GM12892 (cell line): Measurements from ENCODE around the gene PLA2G6.
"Not testable (repeated sequence)": the region's sequence is repeated elsewhere in the genome, so short reads cannot be mapped to it uniquely, and the experiment has no call there.

Source experiments
- DNase-seq: peaks from one replicate; pipeline ENCODE4 v3.0.0; 2011; ENCODE audit not compliant: insufficient read length
- FAIRE-seq: peaks from 2 replicates; lab custom pipeline; 2011; peaks lifted over from hg19 to GRCh38; lab: Jason Lieb, UNC
- POLR2A ChIP-seq: IDR thresholded peaks from 2 replicates; pipeline ENCODE4 v1.6.1; 2011; ENCODE audit warnings: low read depth, low read length, control low read depth
- POLR2AphosphoS5 ChIP-seq: IDR thresholded peaks from 2 replicates; pipeline ENCODE4 v1.6.1; 2011; ENCODE audit warnings: low read depth, low read length, control low read depth
- TAF1 ChIP-seq: IDR thresholded peaks from 2 replicates; pipeline ENCODE4 v1.6.1; 2011; ENCODE audit warnings: low read depth, mild to moderate bottlenecking, control low read depth, low read length, borderline replicate concordance

The PLA2G6 gene

DNA sequence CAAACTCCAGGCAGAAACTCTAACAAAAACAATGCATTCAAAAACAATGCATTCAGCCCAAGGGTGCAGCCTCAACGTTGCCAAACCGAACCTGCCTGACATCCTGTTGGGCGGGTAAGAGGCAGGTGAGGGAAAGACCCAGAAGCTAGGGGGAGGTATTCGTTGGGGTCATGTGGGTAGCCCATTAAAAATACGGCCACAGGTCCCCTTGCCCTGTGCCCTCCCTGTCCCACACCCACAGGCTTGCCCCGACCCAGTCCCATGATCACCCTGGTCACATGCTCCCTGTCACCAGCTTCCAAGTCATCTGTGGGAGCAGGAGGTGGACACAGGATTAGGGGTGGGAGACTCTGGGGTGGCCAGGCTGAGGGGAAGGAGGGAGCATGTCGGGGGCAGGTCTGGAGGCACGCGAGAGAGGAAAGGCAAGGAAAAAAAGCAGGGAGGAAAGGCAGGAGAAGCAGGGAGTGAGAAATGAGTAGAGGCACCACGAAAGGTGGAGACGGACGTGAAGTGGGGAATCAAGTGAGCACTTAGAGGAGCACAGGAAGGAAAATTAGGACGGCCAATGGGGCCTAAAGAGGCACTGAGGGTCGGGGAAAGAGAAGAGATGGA lies 683 bp downstream of the PLA2G6 start:
- no peak for TF ChIP-seq TAF1
- TF ChIP-seq POLR2A = no peak
- TF ChIP-seq POLR2AphosphoS5 = no peak; the same call in 1 of the 2 replicates
- DNase-seq (no peak), FAIRE-seq (no peak)

DNA sequence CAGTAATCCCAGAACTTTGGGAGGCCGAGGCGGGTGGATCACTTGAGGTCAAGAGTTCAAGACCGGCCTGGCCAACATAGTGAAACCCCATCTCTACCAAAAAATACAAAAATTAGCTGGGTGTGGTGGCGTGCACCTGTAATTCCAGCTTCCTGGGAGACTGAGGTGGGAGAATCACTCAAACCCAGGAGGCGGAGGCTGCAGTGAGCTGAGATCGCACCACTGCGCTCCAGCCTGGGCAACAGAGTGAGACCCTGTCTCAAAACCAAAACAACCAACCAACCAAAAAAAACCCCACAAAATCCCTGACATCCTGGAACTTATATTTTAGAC lies 3.1 kb downstream of the PLA2G6 start:
- FAIRE-seq, DNase-seq: not testable (repeated sequence)

DNA sequence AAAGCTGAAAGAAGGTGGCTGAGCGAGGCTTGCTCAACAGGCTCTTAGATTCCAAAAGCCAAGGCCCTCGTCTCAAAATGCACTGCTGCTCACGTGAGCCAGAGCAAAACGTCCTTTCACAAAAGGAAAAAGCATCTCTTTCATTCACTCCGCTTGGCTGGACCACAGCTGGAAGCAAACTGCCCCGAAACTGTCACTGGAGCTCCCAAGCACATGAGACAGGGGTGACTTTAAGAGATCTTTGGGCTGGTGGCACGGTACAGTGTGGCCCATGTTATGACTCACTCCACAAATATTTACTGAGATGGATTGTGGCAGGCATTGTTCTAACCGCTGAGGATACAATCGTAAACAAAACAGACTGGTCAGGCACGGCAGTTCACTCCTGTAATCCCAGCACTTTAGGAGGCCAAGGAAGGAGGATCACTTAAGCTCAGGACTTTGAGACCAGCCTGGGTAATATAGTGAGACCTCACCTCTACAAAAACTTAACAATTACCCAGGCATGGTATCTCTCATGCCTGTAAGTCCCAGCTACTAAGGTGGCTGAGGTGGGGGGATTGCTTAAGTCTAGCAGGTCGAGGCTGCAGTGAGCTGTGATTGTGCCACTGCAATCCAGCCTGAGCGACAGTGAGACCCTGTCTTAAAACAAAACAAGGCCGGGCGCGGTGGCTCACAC lies 3.6 kb downstream of the PLA2G6 start:
- DNase-seq = no peak
- TF ChIP-seq TAF1 = no peak
- no peak for TF ChIP-seq POLR2AphosphoS5
- TF ChIP-seq POLR2A = no peak
- no peak for FAIRE-seq

DNA sequence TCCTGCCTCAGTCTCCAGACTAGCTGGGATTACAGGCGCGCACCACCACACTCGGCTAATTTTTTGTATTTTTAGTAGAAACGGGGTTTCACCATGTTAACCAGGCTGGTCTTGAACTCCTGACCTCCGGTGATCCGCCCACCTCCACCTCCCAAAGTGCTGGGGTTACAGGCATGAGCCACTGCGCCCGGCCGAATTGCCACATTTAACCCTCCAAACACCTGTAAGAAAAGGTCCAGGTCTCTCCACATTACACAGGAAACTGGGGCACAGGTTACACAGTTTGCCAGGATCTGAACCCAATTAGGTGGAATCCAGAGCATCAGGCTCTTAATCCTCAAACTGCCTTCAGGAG lies 4.1 kb downstream of the PLA2G6 start:
- FAIRE-seq, DNase-seq: not testable (repeated sequence)

DNA sequence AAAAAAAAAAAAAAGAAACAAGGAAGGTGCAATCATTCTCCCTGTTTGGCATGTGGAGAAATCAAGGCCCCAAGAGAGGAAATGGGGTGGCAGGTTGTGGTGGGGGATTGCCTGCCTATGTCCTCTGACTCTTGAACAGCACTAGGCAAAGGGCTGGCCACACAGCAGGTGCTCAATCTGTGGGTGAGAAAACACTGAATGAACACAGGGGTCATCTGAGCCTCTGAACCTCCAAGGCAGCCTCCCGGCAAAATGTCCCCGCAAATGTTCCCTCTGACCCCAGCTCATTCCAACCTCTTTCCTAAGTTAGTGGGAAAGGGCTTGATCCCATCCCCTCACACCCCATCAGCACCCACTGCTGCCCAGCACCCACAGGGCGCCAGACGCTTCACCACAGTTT lies 4.6 kb downstream of the PLA2G6 start:
- DNase-seq (no peak), FAIRE-seq (peak; percentile 70)
- no peak for TF ChIP-seq POLR2A
- TF ChIP-seq POLR2AphosphoS5 = no peak
- TF ChIP-seq TAF1 = no peak

DNA sequence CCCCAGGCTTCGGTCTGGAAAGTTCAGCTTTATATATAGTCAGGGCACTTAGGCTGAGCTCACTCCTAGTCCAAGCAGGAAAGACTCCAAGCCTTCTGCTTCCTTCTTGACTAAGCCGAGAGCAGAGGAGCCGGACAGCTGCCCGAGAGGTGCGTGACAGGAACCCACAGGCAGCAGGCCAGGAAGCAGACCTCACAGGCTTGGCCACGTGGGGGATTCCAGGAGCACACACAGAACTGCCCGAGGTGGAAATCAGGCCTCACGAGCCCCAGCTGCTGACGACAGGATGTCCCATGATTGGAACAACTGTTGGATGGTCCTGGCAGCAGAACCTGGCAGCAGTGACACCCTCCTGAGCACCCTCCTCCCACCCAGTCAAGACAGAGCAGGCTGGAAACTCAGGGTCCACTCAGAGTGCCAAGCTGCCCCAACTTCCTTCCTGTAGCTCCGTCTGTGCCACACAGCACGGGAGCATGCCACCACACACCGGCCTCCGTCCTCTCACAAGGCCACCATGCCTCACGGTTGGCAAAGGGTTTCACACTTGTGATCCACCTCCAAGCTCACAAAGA lies 5.4 kb downstream of the PLA2G6 start:
- TF ChIP-seq POLR2AphosphoS5 (peak; percentile 49; the same call in 1 of the 2 replicates), POLR2A (no peak), TAF1 (no peak)
- FAIRE-seq = peak; percentile 96
- peak; percentile 67 for DNase-seq

DNA sequence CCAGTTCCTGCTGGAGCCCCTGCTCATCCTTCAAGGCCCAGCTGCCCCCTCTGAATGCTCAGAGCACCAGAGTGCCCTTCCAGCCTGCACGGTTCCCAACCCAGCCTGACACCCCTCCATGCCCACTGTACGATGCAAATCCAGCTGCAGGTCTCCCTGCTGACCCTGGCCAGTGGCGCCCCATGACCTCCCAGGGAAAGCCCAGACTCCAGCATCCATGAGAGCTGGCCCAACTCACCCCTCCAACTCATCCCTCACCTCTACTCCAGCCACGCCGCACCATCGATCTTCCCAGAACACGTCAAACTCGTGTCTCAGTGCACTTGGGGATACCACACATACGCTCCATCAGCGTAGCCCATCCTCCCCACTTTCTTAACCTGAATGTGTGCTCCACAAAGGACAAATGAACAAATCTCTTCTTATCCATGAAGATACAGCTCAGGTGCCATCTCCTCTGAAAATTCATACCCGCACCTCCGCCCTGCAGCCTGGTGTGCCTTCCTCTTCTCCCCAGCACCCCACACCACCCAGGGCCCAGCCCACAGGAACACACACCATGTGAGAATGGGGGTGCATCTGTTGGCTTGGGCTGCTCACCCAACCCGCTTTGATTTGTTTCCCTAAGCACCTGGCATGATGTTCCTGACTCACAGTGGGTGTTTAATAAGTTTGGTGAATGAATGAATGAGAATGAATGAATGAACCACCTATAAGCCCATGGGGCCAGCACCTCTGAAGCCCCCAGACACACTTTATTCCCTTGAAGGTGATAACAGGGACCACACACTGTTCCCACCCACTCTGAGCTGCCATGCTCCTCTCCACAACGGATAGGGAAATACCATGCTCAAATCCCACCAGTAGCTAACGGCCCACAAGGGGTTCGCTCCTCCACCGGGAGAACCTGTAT lies 6.2 kb downstream of the PLA2G6 start:
- TF ChIP-seq POLR2AphosphoS5 (no peak), TAF1 (no peak), POLR2A (no peak)
- FAIRE-seq = no peak
- DNase-seq = no peak

DNA sequence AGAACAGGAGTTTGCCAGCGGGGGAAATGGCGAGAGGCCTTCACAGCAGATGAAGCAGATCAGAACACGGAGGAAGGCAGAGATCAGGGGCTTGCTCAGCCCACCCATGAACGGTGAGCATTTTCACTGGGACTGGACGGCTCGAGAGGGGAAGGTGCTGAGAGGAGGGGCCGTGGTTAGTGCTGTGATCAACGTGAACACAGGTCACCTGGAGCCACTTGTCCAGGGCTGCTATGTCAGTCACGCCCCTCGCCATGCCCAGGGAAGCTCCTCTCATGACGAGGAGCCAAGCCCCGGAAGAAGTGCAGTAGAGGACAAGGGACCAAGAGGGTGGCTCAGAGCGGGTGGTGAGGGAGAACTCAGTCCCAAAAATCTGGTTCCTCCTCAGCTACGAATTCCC lies 7.0 kb downstream of the PLA2G6 start:
- DNase-seq (no peak), FAIRE-seq (no peak)
- no peak for TF ChIP-seq POLR2AphosphoS5
- TF ChIP-seq POLR2A = no peak
- TF ChIP-seq TAF1 = no peak

DNA sequence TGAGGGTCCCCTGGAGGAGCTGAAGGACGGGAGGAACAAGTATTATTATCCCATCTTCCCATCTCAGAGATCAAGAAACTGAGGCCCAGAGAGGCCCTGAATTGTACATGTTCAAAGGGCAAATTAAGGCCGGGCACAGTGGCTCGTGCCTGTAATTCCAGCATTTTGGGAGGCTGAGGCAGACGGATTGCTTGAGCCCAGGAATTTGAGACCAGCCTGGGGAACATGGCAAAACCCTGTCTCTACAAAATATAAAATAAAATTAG lies 8.1 kb downstream of the PLA2G6 start:
- DNase-seq (no peak), FAIRE-seq (no peak)
- TF ChIP-seq POLR2AphosphoS5 (no peak), TAF1 (no peak), POLR2A (no peak)

DNA sequence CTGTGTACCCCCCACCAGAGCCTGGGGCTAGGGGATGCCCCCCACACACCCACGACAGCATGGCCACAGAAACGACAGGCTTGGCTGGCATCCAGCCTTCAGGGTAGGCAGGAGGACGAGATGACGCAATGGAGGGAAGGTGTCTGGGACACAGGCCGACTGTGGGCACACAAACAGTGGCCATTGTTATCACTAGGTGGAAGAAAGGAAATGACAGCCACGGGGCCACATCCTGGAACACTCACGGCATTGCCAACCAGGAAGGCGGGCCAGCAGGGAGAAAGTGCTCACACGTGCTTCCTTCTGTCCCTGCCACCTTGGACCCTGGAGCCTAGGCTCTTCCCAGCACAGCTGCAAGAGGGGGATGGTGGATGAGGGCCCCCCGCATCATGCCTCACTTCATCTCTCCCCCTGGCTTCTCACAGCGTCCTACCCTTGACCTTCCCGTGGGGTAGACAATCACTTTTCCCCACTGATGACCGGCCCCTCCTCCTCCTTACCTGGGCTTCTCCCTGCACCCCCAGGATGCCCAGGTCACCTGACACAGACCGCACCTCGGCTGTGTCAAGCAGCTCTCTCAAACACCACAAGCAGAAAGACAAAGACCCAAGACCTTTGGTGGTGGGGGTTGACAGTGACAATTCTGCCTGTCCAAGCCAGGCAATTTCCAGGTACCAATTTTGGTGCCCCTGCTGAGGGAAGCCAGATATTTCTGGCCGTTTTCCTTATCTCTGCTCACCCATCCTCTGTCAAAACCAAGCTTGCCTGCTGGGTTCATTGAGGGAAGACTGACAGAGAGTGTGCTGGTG lies 8.6 kb downstream of the PLA2G6 start:
- no peak for DNase-seq
- no peak for FAIRE-seq
- TF ChIP-seq POLR2AphosphoS5 = no peak
- no peak for TF ChIP-seq TAF1
- TF ChIP-seq POLR2A = no peak

DNA sequence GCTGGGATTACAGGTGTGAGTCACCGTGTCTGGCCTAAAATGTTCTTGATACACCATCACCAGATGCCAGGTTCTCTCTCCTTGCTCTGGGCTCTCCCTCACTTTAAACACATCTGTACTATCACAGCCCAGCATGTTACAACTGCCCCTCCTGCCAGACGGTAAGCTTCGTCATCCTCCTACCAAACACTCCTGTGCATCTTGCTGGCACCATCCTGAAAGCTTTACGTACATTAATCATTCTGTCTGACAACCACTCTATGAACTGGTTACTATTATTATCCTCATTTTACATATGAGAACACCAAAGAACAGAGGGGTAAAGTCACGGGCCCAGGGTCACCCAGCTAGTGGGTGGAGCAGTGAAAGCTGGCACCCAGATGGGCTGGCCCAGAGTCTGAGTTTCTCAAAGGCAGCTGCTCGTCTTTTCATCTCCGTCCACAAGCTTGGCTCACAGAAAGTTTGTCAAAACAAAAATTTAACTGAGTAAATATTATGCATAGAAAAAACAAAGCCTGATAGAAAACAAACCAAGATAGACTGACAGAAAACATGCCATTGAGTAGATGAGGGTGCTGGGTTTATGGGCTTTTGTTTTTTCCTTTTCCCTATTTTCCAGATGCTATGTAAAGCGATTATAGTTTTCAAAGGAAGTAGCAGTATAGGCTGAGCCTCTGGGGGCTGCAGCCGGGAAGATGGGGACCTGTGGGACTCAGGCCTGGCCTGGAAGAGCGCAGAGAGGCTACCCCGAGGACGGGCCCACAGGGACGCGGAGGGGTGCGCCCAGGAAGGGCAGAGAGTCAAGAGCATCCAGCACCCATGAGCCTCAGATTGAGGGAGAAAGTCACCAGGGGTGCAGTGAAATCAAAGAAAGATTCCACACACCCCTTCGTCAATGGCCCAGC lies 9.5 kb downstream of the PLA2G6 start:
- no peak for DNase-seq
- no peak for FAIRE-seq

More for the DNA sequence above, 9.5 kb downstream of the PLA2G6 start:
- TF ChIP-seq TAF1 = no peak
- no peak for TF ChIP-seq POLR2AphosphoS5
- TF ChIP-seq POLR2A = no peak
